ENCODE results near the gene OSBPL6.

GRCh38 chr2:178298785-178299212 is 104.5 kb downstream of the OSBPL6 start:
- TF ChIP-seq CTCF (IDR thresholded peaks at IDR 0.05) (no peak), ZFX (IDR thresholded peaks at IDR 0.05; ENCODE audit: borderline replicate concordance) (no peak)

Measured in 22Rv1 (cell line).